Activated CD4-positive, alpha-beta T cell treated with anti-CD3 and anti-CD28 coated beads, Interleukin-2, amount 50 U/mL, for 48 hours (primary cell): ENCODE measurements around the gene STK33.

ENCODE experiments used
- DNase-seq, 2 experiments: peaks; one replicate each; pipeline ENCODE4 v3.0.0-alpha.2; 2020

Gene STK33

GRCh38 chr11:8601376-8602133 lies 7.5 kb upstream of the STK33 start:
- DNase-seq, result no peak

- no peak for DNase-seq
Observed at GRCh38 chr11:8598506-8598905, 4.5 kb upstream of the STK33 start.

- DNase-seq, result no peak
Observed at GRCh38 chr11:8597182-8597581, 3.2 kb upstream of the STK33 start.

- no peak for DNase-seq
Observed at GRCh38 chr11:8596504-8597046, 2.5 kb upstream of the STK33 start.

- no peak for DNase-seq
Observed at GRCh38 chr11:8593455-8593854, 573 bp downstream of the STK33 start.

GRCh38 chr11:8587915-8588314 lies 6.1 kb downstream of the STK33 start:
- DNase-seq, result no peak

GRCh38 chr11:8586805-8587204 lies 7.2 kb downstream of the STK33 start:
- no peak for DNase-seq

GRCh38 chr11:8586184-8586583 lies 7.8 kb downstream of the STK33 start:
- no peak for DNase-seq

GRCh38 chr11:8584511-8584910 lies 9.5 kb downstream of the STK33 start:
- no peak for DNase-seq

GRCh38 chr11:8584082-8584481 lies 9.9 kb downstream of the STK33 start:
- DNase-seq, result no peak

- DNase-seq, result no peak
Observed at GRCh38 chr11:8581300-8581699, 12.7 kb downstream of the STK33 start.

GRCh38 chr11:8577791-8578581 lies 16.0 kb downstream of the STK33 start:
- DNase-seq, result no peak

GRCh38 chr11:8574798-8575197 lies 19.2 kb downstream of the STK33 start:
- DNase-seq, result no peak

- no peak for DNase-seq
Observed at GRCh38 chr11:8573777-8574176, 20.3 kb downstream of the STK33 start.

- DNase-seq, result no peak
Observed at GRCh38 chr11:8567602-8568198, 26.3 kb downstream of the STK33 start.

GRCh38 chr11:8566613-8567210 lies 27.3 kb downstream of the STK33 start:
- no peak for DNase-seq

- DNase-seq, result no peak
Observed at GRCh38 chr11:8564526-8564925, 29.5 kb downstream of the STK33 start.

GRCh38 chr11:8561461-8561860 lies 32.6 kb downstream of the STK33 start:
- no peak for DNase-seq

GRCh38 chr11:8558436-8558835 lies 35.6 kb downstream of the STK33 start:
- no peak for DNase-seq

GRCh38 chr11:8545698-8546366 lies 48.2 kb downstream of the STK33 start:
- DNase-seq, result no peak

- no peak for DNase-seq
Observed at GRCh38 chr11:8544807-8545206, 49.2 kb downstream of the STK33 start.

GRCh38 chr11:8543278-8543677 lies 50.8 kb downstream of the STK33 start:
- no peak for DNase-seq

GRCh38 chr11:8541448-8541847 lies 52.6 kb downstream of the STK33 start:
- no peak for DNase-seq
